HG03565 (cell line): Measurements from ENCODE around the gene CITED1.
"Not testable (repeated sequence)": the region's sequence is repeated elsewhere in the genome, so short reads cannot be mapped to it uniquely, and the experiment has no call there.

Experiments used
- ATAC-seq: cut with Tn5 transposase; IDR thresholded peaks from one replicate; pipeline ENCODE4 v1.9.1; 2021; ENCODE audit warnings: mild to moderate bottlenecking, moderate library complexity; ENCODE audit not compliant: unreplicated experiment

Gene CITED1, protein sequence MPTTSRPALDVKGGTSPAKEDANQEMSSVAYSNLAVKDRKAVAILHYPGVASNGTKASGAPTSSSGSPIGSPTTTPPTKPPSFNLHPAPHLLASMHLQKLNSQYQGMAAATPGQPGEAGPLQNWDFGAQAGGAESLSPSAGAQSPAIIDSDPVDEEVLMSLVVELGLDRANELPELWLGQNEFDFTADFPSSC

DNA sequence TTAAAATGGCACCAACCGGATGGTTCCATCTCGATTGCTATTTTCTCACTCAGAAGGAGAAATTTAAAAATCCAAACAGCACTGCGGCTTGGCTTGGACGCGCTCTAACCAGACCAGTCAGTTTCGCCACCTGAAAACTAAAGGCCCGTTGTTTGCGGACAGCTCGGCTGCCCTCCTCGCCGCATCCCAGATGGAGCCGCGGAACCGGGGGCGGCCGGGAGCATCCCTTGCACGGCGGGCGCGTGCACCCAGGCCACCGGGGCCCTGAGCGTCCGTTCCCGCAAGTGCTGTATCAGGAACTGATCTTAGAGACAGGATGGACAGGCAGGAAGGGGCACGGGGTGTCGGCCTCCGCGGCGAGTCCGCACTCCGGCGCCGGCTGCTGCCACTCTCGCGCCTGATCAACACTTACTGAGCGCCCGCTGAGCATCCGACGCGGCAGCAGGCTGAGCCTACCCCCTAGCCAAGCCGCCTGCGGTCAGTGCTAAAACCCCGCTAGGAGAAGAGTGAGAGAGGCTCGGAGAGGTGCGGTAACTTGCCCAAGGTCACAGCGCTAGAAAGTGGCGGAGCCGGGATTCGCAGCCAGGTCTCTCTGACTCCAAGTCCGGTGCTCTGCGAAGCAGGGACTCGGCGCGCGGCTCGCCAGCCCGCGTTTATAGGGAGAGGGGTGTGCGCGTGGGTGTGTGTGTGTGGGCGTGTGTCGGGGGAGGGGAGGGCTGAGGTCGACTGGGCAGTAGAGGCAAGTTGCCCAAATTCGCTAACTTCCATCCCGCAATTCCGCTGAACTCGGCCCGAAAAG, at the start of gene CITED1:
Gene CITED1 (minus strand): TSS at position 629 of the 799 bp plus-strand sequence. CDS start 3,045 bp downstream, outside the sequence.
- ATAC-seq: no peak

DNA sequence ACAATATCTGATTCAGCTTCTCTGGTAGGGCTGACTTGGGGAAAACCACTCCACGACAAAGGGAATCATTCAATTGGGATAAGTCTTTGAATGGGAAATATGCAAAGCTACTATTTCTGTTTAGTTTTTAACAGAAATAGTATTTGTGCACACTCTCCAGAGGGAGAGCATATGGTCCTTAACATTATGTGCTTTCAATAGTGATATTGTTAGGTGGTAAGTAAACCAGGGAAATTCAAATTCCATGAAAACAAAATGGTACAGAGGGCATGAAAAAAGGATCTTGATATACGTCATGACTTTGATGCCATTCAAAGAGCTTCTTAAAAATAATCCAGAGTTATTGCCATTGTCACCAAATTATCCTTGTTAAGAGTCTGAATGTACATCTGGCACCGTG, 47.1 kb upstream of the CITED1 start:
- no peak for ATAC-seq

DNA sequence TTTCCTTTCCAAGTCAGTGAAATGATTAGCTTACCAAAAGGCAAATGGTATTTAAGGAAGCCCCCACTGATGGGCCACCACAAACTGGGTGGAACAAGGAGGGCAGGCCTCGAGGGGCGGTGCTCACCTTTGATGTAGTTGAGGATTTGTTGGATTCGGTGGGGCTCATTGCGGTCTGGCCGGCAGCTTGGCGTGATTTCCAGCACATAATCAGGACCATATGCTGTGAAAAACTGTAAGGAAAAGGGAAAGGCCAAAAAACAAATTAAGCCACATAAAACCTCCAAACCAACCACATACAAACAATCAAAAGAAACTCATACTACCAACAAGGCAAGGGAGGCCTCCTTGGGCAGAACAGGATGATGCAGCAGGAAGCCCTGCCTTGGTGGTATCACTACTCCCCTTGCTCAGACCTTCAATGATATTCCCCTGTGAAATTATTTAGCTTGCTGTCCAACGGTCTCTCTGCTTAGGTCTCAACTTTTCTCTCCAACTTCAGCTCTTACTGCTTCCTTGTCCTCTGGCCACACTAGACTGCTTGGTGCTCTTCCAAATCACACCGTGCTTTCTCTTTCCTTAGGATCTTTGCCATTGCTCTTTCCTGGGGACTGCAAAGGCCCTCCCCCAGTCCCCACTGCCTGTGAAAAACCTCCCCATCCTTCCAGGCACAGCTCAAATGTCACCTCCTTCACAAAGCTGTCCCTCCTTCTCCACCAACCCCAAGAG, 46.1 kb upstream of the CITED1 start:
- no peak for ATAC-seq

DNA sequence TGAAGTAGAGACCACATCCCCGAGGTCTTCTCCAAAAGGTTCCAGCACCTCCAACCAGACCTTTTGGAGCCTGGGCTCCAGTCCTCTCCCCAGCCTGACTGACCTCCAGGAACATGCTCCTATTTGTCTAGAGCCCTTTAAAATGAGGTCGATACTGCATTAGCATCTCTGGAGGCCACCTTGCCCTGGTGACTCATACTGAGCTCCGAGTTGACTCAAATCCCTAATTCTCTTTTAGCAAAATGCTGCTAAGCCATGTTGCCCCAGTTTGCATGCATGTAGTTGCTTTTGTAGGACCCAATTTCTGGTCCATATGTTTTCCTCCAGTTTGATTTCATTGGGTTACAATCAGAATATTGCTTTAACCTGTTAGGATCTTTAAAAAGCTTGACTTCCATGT, 43.5 kb upstream of the CITED1 start:
- peak; percentile 99 for ATAC-seq

DNA sequence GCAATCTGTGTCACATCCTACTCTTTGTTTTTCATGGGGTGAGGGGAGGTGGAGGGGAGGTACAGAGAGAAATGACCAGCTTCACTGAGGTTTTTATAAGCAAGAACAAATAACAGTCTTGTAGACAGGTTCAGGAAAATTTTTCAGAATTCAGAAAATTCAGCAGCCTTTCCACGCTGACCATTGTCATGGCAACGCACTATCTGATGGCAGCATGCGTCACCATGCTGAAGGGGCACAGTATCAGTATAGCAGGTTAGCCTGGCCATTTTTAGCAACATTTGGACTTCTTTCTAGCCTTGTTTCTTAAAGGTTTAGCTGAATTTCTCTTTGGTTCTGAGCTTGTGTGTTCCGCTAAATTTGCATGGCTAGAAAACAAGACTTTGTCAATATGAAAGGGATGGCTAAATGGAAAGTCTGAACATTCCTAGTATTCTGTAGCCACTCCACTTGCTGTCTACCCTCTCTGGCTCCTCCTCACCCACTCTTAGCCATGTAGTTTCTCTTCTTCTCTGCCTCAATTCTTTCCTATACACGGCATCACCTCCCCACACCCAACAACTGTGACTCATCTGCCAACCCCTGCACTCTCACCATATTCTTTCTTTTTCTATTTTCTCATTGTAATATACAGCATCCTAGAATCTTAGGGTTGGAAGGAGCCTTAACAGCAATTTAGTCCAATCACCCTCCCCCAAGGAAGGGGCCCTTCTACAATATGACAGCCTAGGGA, 42.7 kb upstream of the CITED1 start:
- no peak for ATAC-seq

DNA sequence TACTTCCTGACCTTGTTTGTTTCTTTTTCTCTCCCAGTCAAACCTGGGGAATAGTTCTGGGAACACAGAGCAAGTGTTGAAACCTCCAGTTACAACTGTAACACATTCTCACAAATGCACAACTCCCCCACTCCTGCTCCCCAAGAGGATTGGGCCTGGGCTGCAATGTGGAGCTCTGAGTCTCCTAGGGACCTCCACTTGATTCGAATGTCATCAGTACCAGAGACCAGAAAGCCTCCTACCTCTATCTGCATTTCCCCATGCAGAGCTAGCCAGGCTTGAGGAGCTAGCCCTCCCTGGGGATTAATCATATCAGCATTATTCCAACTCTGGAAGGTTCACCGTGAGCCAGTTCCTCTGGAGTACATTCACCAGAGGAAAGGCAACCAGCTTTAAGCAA, 41.7 kb upstream of the CITED1 start:
- ATAC-seq: no peak

DNA sequence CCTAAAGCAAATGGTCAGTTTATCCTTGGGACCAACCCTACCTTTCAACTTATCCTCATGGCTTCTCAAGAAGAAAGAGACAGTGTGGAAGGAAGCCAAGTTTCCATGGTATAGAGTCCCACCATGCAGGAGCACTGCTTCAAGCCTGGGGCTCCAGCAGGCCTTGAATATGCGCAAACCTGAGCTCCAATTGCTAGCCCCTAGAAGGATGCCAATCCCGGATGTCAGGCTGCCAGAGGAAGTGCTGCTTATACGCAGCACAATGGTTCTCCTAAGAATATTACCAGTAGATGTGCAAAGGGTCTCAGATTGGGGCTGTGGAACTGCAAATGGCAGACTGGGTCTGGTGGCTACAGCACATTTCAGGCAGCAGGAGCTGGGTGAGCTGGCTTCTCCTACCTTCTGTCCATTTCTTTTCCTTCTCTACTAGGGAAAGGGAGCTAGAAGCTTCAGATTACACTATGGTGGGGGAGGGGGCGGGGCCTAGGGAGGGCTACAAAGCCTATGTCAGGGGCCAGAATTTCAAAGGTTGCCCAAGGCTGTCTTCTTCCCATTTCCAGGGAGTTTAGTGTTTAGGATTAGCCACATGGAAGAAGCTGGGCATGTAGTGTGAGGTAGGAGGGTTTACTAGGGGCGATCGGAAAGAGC, 40.7 kb upstream of the CITED1 start:
- ATAC-seq: no peak

DNA sequence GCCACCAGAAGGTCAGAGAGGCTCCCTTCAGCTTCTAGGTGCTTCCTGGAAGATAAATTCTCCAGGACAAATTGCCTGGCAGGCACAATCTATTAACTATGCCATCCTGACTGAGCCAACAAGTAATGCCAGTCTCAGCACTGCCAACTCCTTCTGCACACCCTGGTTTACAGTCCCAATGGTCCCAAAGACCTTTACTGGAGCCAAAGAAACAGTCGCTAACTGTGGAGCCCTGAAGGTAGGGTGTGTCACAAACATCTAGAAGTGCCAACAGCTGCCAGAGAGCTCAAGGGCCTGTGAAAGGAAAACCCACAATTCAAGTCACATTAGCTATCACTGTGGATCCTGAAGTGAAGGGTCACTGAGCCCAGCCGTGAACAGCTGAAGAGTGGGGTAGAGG, 34.9 kb upstream of the CITED1 start:
- no peak for ATAC-seq

DNA sequence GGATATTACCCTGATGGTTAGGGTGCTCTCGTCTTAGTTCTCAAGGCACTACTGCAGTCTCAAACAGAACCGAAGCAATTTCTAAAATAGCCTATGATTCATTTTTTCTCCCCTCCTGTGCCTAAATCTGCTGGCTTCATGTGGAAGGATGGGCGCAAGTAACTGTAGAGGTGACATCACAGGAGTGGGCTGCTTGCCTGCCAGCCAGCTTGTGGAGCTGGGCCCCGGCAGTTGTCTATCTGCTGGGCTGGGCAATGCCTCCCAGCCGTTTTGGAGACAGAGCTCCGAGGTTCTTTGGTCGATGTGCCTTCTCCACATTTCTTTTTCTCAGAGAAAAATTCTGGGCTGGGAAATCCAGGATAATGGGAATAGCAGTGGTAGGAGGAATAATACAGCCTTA, 34.3 kb upstream of the CITED1 start:
- no peak for ATAC-seq

DNA sequence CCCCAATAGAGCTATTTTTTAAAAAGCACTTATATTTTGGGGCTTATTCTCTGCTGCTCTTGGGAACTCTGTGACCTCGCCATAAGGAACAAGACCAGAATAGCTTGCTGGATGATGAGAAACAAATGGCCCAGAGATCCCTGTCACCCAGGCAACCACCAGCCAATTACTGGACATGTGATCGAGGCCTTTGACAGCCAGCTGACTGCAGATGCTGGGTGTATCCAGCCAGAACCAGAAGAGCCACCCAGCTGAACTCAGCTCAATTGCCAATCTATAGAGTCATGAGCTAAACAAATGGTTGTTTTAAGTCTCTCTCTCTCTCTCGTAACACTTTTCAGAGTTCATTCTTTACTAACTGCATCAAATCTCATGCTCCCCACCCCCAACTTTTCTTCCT, 24.4 kb upstream of the CITED1 start:
- ATAC-seq: no peak

DNA sequence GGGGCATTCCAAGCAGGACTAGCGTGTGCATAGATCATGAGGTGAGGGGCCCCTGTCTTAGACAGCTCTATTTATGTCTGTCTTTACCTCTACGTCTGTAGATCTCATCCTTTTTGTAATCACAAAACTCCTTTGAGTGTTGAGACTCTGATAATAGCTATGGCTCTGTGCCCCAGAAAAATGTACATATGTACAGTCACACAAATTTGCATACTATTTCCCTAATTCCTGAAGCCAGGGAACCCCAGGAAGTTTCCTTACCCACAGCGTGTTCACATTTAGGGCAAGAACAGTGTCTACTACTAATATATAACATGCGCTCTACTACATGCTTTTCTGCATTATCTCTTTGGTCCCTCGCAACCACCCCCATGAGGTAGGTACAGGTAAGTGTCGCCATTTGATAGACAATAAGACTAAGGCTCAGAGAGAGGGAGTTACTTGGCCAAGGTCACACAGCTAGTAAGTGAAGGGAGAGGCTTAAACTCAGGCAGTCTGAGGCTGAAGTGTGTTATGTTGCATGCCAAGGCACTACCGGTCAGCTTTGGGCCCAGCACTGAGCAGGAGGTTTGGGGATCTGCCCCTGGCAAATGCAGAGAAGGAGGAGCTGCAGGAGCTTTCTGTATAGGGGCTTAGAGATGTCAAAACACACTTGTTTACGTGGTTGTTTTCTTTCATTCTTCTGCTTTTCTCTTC, 21.0 kb upstream of the CITED1 start:
- ATAC-seq: no peak

DNA sequence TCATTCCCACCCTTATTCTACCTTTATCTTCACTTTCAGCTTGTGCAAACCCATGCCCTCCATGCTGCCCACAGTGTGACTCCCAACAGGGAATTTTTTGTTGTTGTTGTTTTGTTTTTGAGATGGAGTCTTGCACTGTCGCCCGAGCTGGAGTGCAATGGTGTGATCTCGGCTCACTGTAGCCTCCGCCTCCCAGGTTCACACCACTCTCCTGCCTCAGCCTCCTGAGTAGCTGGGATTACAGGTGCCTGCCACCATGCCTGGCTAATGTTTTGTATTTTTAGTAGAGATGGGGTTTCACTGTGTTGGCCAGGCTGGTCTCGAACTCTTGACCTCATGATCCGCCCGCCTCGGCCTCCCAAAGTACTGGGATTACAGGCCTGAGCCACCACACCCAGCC, 13.9 kb upstream of the CITED1 start:
- not testable (repeated sequence) for ATAC-seq

DNA sequence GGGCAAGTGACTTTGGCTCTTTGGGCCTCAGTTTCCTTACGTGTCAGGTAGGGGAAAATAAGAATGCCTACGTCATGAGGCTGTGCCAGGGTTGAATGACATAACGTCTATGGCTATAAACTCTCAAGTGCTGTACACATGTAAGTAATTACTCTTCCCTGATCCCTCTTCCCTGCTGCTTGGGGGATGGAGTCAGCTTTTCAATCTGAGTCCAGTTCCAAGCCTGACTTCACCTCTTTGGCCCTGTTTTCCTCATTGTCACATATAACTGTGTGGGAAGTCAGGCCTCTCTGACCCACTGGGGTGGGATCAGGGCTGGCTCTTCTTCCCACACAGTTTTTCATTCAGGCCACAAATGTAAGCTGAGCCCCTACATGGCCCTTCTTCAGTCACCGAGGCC, 11.4 kb upstream of the CITED1 start:
- ATAC-seq: no peak

DNA sequence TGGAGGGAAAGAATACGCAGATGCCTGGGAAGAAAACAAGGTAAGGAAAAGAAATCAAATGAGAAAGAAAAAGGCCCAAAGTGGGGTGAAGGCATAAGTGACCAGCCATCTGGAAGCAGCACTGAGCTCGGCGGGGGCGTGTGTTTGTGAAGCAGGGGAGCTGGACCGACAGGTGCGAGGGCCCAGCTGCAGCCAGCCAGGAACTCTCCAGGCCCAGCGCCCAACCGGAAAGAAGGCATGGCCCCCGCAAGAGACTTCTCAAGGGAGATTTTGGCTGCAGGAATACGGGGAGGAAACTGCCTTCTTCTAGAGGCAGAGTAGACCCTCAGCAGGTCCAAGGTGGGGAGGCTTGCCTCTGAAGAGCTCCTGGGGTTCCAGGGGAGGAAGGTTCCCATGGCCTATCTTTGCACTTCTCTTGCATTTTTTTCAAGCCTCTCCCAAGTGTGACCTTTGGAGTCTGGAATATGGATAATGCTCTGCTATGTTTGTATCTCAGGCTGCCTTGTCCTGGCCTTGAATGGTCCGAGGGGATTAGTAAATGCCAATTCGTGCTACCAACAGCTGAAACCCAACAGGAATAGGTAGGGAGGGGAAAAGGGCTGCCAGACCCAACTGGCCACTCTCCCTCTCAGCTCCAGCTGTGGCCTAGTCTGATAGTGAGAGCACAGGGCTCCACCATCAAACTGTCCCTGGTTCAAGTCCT, 10.8 kb upstream of the CITED1 start:
- no peak for ATAC-seq

DNA sequence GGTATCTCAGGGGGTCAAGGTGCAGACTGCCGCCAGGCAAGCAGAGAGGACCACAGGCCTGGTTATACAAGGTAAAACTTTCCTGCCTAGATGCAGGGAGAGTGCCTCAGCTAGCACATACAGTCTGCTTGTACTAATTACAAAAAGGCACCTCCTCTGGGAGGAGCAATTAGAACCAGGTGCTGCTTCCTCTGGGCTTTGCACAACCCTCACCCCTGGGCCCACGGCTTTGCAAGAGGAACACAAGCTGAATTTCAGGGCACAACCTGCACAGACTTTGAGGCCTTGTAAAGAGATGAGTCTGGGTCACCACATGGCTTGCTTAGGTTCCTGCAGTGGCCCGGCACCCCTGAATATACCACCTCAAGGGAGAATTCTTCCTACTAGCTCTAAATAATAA, 9.2 kb upstream of the CITED1 start:
- no peak for ATAC-seq

DNA sequence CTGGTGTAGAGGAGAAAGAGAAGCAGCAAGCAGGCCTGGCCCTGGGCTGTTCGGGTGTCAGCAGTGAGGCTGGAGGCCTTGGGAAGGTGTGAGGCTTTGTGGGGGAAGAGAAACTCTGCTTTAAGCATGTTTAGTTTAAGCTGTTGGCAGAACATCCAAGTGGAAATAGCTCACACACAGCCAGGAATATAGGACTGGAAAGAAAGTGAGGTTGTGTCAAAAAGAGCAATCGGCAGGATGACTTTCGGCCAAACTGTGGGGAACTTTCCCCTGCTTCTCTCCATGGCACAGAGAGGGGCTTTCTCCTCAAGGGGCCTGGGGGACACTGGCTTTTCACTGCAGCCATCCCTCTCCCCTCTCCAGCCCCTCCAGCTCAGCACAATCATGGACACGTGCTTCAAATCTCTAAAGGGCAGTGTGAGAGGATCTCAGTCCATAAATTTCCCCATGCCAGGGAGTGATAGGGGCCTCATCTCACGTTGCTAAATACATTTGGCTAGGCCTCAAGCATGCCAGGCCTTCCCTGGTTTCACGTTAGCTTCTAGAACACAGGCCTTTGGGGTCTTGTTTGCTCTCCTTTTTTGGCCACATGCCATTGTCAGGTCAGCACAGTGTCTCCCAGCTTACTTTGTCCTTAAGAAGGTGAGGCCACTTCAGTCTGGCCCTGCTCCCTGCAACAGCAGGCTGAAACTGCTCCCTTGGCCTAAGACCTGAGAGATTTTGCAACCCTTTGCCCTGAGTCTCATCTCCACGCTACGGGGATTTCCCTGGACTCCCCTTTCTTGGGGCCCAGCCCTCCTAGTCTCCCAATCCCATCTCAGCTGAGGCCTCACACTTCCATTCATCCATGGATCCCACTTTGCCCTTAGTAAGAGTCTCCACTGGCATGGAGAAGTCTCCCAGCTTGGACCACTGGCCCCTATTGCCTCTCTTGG, 8.3 kb upstream of the CITED1 start:
- ATAC-seq: no peak

DNA sequence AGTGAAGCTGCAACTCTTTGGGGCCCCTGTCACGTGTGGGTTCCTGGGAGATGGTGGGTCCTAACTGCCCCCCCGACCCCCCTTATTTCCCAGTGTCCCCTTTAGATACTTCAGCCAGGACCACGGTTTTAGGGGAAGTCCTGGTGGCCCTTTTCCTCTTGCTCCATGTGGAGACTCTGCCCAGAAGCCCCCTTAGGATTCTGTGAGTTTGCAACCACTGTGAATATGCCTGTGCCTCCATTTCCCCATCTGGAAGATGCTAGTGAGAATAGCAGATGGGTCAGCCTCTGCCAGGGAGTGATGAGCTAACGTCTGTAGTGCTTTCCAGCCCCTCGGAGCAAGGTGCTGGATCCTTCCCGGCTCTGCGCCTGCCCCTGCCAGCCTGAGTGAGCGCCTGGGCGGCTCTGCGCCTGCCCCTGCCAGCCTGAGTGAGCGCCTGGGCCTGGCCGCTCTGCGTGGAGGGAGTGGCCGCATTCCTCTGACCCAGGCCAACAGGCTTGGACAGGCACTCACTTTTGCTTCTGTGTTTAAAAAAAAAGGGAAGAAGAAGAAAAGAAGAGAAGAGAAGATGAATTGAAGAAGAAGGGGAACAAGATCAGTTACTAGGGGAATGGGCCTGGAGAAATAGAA, 6.7 kb upstream of the CITED1 start:
- ATAC-seq: no peak
